Esophagus muscularis mucosa (tissue), 4 donors: ENCODE results near the gene TEDDM1. TPM values are rescaled to one million over a fixed set of nuclear protein-coding genes. Genes with fewer than 3 reads are reported as not detected.
"Not testable (repeated sequence)": the region's sequence is repeated elsewhere in the genome, so short reads cannot be mapped to it uniquely, and the experiment has no call there.

ENCODE experiments used
- DNase-seq: peaks from one replicate; pipeline ENCODE4 v3.0.0-alpha.2; 2017; ENCODE audit errors: extremely low spot score
- H3K27ac ChIP-seq, 4 donors: fragments of 200-600 bp; sonication (generic); replicated peaks in 1 of 4; 1 replicate in 3 of 4; 2 replicates in 1 of 4; pipeline ENCODE4 v1.5.1; 2016 to 2019; ENCODE audit warnings: mild to moderate bottlenecking in 1 of 4
- H3K27me3 ChIP-seq, 4 donors: fragments of 200-600 bp; sonication (generic); one replicate each; pipeline versions ENCODE4 v1.5.1 to v1.6.0; 2016 to 2019
- H3K36me3 ChIP-seq, 4 donors: fragments of 200-600 bp; sonication (generic); one replicate each; pipeline ENCODE4 v1.5.1; 2016 to 2019
- H3K4me1 ChIP-seq, 4 donors: fragments of 200-600 bp; sonication (generic); one replicate each; pipeline ENCODE4 v1.5.1; 2016 to 2019
- H3K4me3 ChIP-seq, 4 donors: fragments of 200-600 bp; sonication (generic); 1 replicate in 2 of 4; 2 replicates in 2 of 4; pipeline ENCODE4 v1.5.1; 2016 to 2019; ENCODE audit warnings: mild to moderate bottlenecking in 4 of 4, moderate library complexity in 1 of 4
- H3K9me3 ChIP-seq, 4 donors: fragments of 200-600 bp; sonication (generic); 1 replicate in 3 of 4; 2 replicates in 1 of 4; pipeline ENCODE4 v1.5.1; 2016 to 2019
- EP300 ChIP-seq: sonication (generic); formaldehyde crosslinking; IDR thresholded peaks from one replicate; pipeline ENCODE4 v1.6.1; 2017; ENCODE audit warnings: antibody characterized with exemption
- POLR2A ChIP-seq: fragments of 450-650 bp; IDR thresholded peaks from one replicate; pipeline ENCODE4 v1.6.1; 2017; ENCODE audit warnings: antibody characterized with exemption, moderate library complexity, mild to moderate bottlenecking, low read depth
- POLR2AphosphoS5 ChIP-seq, 2 donors: sonication (generic); formaldehyde crosslinking; IDR thresholded peaks; one replicate each; pipeline ENCODE4 v1.6.1; 2017; ENCODE audit warnings: antibody characterized with exemption in 2 of 2
- WGBS: methylation state at CpG from one replicate; pipeline ENCODE4 v1.1.5; 2018; 5-methylcytosine and 5-hydroxymethylcytosine counted together
- intact Hi-C: fragments of 100-400 bp; cut with DNase I; formaldehyde crosslinking; loops from one replicate; pipeline ENCODE4 v1.15.1; 2023
- total RNA-seq, 4 donors: library from RNA; depleted of rRNA; stranded (reverse); fragments of >200 nt; gene quantifications; one replicate each; pipeline versions ENCODE4 v1.1.0 to v1.2.1, GENCODE V29; 2016
- TF ChIP-seq, protein P1 (sequence below), 3 experiments: fragments of 200-600 bp in 2 of 3; fragments of 450-650 bp in 1 of 3; sonication (generic) in 2 of 3; IDR thresholded peaks; one replicate each; pipeline ENCODE4 v1.5.1; 2017 to 2019; ENCODE audit warnings: antibody characterized with exemption in 3 of 3, mild to moderate bottlenecking in 2 of 3, moderate library complexity in 1 of 3

The TEDDM1 gene
- total RNA-seq, 4 donors from 2014 or later: not detected

DNA sequence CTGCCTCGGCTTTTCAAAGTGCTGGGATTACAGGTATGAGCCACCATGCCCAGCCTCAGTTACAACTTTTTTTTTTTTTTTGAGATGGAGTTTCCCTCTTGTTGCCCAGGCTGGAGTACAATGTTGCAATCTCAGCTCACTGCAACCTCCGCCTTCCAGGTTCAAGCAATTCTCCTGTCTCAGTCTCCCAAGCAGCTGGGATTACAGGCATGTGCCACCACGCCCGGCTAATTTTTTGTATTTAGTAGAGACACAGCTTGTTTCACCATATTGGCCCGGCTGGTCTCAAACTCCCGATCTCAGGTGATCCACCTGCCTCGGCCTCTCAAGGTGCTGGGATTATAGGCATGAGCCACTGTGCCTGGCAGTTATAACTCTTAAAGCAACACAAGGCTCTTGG, 20.7 kb downstream of the TEDDM1 start:
- TF ChIP-seq POLR2AphosphoS5 (IDR thresholded peaks at IDR 0.05): peak in 1 of 2 donors; percentile 19
- WGBS: 94% methylated on average over 7 of the region's 7 CpGs
- not testable (repeated sequence) for H3K4me3 ChIP-seq, DNase-seq, H3K9me3 ChIP-seq, H3K27me3 ChIP-seq
- Histone ChIP-seq H3K36me3 (peaks cover 22 to 37% (median 30%) of the 10 kb centered on the region in 4 donors), H3K27ac (peak overlapping the region in 2 of 4 donors; percentile 58 to 97), H3K4me1 (peaks cover 19 to 29% (median 24%) of the 10 kb centered on the region in 4 donors)
- intact Hi-C loops: loop anchor here (5.0 kb wide), 1 partner anchor 32 kb away; no protein-coding TSS in a partner anchor

DNA sequence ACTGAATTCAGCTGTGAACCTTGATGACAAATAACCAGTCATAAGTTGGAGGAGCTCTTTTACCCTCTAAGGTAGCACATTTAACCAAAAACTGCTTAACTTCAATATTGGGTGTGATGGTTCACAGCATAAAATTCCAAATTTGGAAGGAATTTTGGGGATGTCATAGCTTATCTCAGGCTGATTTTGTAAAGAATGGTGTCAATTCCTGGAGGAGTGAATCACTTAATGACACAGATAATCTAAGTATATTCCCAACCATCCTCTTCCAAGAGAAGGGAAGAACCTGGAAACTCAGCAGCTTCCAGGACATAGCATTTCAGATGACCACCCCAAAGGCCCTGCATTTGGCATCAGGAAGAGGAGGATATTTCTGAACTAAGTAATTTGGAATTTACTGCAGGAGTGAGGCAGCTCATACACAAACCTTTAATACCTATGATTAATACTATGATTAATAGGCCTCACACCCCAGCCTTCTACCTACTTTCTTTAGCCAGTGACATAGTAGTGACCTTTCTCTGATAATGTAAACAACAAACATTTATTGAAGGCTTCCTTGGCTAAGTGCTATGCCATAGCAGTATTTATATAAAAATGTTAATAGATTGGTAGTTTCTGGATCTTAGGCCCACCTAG, 23.4 kb downstream of the TEDDM1 start:
- Histone ChIP-seq H3K36me3 (peaks cover under 1 to 10% (median 3%) of the 10 kb centered on the region in 4 donors), H3K27ac (peak overlapping the region in 3 of 4 donors; percentile 24 to 57 (median 30)), H3K9me3 (no peaks in the 10 kb centered on the region), H3K27me3 (no peaks in the 10 kb centered on the region), H3K4me3 (no peak overlapping the region), H3K4me1 (peaks cover 11 to 21% (median 16%) of the 10 kb centered on the region in 4 donors)
- intact Hi-C loops: no loop called here
- no peak for TF ChIP-seq POLR2AphosphoS5 (IDR thresholded peaks at IDR 0.05)
- no peak for TF ChIP-seq EP300
- TF ChIP-seq POLR2A: no peak
- TF ChIP-seq, protein P1, sequence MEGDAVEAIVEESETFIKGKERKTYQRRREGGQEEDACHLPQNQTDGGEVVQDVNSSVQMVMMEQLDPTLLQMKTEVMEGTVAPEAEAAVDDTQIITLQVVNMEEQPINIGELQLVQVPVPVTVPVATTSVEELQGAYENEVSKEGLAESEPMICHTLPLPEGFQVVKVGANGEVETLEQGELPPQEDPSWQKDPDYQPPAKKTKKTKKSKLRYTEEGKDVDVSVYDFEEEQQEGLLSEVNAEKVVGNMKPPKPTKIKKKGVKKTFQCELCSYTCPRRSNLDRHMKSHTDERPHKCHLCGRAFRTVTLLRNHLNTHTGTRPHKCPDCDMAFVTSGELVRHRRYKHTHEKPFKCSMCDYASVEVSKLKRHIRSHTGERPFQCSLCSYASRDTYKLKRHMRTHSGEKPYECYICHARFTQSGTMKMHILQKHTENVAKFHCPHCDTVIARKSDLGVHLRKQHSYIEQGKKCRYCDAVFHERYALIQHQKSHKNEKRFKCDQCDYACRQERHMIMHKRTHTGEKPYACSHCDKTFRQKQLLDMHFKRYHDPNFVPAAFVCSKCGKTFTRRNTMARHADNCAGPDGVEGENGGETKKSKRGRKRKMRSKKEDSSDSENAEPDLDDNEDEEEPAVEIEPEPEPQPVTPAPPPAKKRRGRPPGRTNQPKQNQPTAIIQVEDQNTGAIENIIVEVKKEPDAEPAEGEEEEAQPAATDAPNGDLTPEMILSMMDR (IDR thresholded peaks at IDR 0.05): no peak
- no peak for DNase-seq

DNA sequence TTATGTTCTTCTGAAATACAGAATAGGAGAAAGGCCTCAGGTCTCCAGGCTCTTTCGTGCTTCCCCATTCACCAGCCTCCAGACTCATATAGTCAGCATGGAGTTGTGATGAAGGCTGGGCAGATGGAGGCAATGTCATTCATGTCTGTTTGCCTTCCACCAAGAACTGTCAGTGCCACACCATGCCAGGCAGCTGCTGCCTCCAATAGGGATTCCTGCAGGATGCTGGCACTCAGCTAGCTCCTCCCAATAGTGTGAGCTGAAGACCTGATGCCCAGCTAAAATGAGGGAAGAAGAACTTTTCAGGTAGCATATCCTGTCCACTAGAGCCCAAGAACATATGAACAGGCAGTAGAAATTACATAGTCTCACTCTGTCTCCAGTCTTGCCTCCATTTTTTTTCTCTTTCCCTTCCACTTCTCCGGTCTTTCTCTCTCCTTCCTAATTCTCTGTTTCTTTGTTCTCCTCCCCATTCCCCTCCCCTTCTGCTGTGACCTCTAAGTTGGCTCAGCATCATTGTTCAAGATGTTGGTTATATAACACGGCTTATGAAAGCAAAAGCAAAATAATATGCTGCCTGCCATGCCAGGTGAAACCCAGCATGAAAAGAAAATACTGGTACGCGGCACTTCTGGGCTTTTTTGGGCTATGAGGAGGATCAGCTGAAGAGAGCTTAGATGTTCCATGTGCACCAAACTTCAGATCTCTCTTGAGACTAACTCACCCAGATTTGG, 26.2 kb downstream of the TEDDM1 start:
- WGBS: 65% methylated on average over 5 of the region's 5 CpGs
- DNase-seq: no peak
- intact Hi-C loops: no loop called here
- H3K4me1 ChIP-seq: peaks cover 11 to 18% (median 15%) of the 10 kb centered on the region in 4 donors
- H3K36me3 ChIP-seq: no peaks in the 10 kb centered on the region
- no peaks in the 10 kb centered on the region for H3K9me3 ChIP-seq
- H3K4me3 ChIP-seq: no peak overlapping the region
- no peaks in the 10 kb centered on the region for H3K27me3 ChIP-seq
- no peak overlapping the region for H3K27ac ChIP-seq
- TF ChIP-seq, protein P1 (IDR thresholded peaks at IDR 0.05): no peak
- TF ChIP-seq POLR2AphosphoS5 (IDR thresholded peaks at IDR 0.05) (no peak), POLR2A (no peak), EP300 (no peak)

- no peak overlapping the region for H3K27ac ChIP-seq
- intact Hi-C loops: no loop called here
- WGBS: 65% methylated on average over 3 of the region's 3 CpGs
- TF ChIP-seq, protein P1 (IDR thresholded peaks at IDR 0.05): no peak
- TF ChIP-seq EP300 (no peak), POLR2A (no peak), POLR2AphosphoS5 (IDR thresholded peaks at IDR 0.05) (no peak)
- no peaks in the 10 kb centered on the region for H3K27me3 ChIP-seq
- H3K9me3 ChIP-seq: no peaks in the 10 kb centered on the region
- peaks cover 8 to 23% (median 21%) of the 10 kb centered on the region in 4 donors for H3K4me1 ChIP-seq
- H3K36me3 ChIP-seq: no peaks in the 10 kb centered on the region
- no peak overlapping the region for H3K4me3 ChIP-seq
- no peak for DNase-seq
These were observed 29.9 kb downstream of the TEDDM1 start for GRCh38 chr1:182370532-182370931.

DNA sequence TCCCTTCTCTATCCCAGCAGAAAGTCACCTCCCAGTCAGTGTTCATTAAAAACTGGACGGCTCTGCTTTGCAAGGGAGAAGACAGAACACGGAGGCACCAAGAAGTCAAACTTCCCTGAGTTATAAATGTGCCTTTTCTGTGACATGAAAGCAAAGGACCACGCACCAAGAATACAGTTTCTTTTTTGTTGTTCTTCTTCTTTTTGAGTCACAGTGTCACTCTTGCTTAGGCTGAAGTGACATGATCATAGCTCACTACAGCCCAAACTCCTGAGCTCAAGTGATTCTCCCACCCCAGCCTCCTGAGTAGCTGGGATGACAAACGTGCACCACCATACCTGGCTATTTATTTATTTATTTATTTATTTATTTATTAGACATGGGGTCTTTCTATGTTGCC, 31.6 kb downstream of the TEDDM1 start:
- WGBS: 82% methylated on average over 4 of the region's 4 CpGs
- DNase-seq: no peak
- intact Hi-C loops: no loop called here

More for the DNA sequence above, 31.6 kb downstream of the TEDDM1 start:
- H3K4me1 ChIP-seq: peaks cover 5 to 15% (median 13%) of the 10 kb centered on the region in 4 donors
- no peak overlapping the region for H3K27ac ChIP-seq
- H3K36me3 ChIP-seq: no peaks in the 10 kb centered on the region
- H3K27me3 ChIP-seq: no peaks in the 10 kb centered on the region
- no peak overlapping the region for H3K4me3 ChIP-seq
- TF ChIP-seq, protein P1 (IDR thresholded peaks at IDR 0.05): no peak
- TF ChIP-seq POLR2AphosphoS5 (IDR thresholded peaks at IDR 0.05) (no peak), EP300 (no peak), POLR2A (no peak)
- no peaks in the 10 kb centered on the region for H3K9me3 ChIP-seq
